Keratinocyte (primary cell): ENCODE results near the gene TYROBP. TPM values are rescaled to one million over a fixed set of nuclear protein-coding genes. Genes with fewer than 3 reads are reported as not detected.

Experiments used
- DNase-seq: peaks from one replicate; pipeline ENCODE4 v3.0.0-alpha.2; 2011; ENCODE audit warnings: low read depth, missing footprints, low spot score
- FAIRE-seq: peaks from 2 replicates; lab custom pipeline; 2011; peaks lifted over from hg19 to GRCh38; lab: Jason Lieb, UNC
- H2AFZ ChIP-seq: 2 replicates; pipeline ENCODE4 v1.6.0; 2012; ENCODE audit warnings: low read length, control low read depth, inconsistent platforms; ENCODE audit not compliant: control insufficient read depth
- H3K27ac ChIP-seq: 2 replicates; pipeline ENCODE4 v1.5.1; 2011; ENCODE audit warnings: low read length; ENCODE audit not compliant: control insufficient read depth, insufficient read depth
- H3K27me3 ChIP-seq: 3 replicates; pipeline ENCODE4 v1.6.0; 2011; ENCODE audit warnings: low read length; ENCODE audit not compliant: control insufficient read depth, insufficient read depth; ENCODE audit errors: extremely low read depth
- H3K36me3 ChIP-seq, 2 experiments: 2 replicates in 1 of 2; 3 replicates in 1 of 2; pipeline ENCODE4 v1.5.1; 2011; ENCODE audit warnings: low read length in 2 of 2, mild to moderate bottlenecking in 1 of 2; ENCODE audit not compliant: control insufficient read depth in 2 of 2, insufficient read depth in 2 of 2; ENCODE audit errors: extremely low read depth in 1 of 2
- H3K4me1 ChIP-seq: 3 replicates; pipeline ENCODE4 v1.5.1; 2011; ENCODE audit warnings: low read length; ENCODE audit not compliant: control insufficient read depth, insufficient read depth; ENCODE audit errors: extremely low read depth
- H3K4me2 ChIP-seq: 3 replicates; pipeline ENCODE4 v1.6.0; 2011; ENCODE audit warnings: low read depth, low read length; ENCODE audit not compliant: control insufficient read depth, insufficient read depth; ENCODE audit errors: extremely low read depth
- H3K4me3 ChIP-seq, 3 experiments: fragments of 200-600 bp in 1 of 3; sonication (generic) in 1 of 3; 2 replicates in 2 of 3; 3 replicates in 1 of 3; pipeline ENCODE4 v1.5.1; 2011 to 2016; ENCODE audit warnings: low read length in 3 of 3, mild to moderate bottlenecking in 3 of 3, control low read depth in 2 of 3, inconsistent platforms in 1 of 3, low read depth in 1 of 3, mixed read lengths in 1 of 3, mixed run types in 1 of 3, moderate library complexity in 1 of 3; ENCODE audit not compliant: control insufficient read depth in 2 of 3, insufficient read depth in 2 of 3; ENCODE audit errors: extremely low read depth in 1 of 3
- H3K79me2 ChIP-seq: 2 replicates; pipeline ENCODE4 v1.6.0; 2012; ENCODE audit warnings: low read length; ENCODE audit not compliant: control insufficient read depth, insufficient read depth
- H3K9ac ChIP-seq: 3 replicates; pipeline ENCODE4 v1.6.0; 2011; ENCODE audit warnings: low read length; ENCODE audit not compliant: control insufficient read depth, insufficient read depth; ENCODE audit errors: extremely low read depth
- H3K9me1 ChIP-seq: 3 replicates; pipeline ENCODE4 v1.6.0; 2011; ENCODE audit warnings: low read length; ENCODE audit not compliant: control insufficient read depth, insufficient read depth; ENCODE audit errors: extremely low read depth
- H3K9me3 ChIP-seq: 2 replicates; pipeline ENCODE4 v1.5.1; 2012; ENCODE audit warnings: low read depth, low read length; ENCODE audit not compliant: control insufficient read depth
- H4K20me1 ChIP-seq: 3 replicates; pipeline ENCODE4 v1.6.0; 2011; ENCODE audit warnings: low read length; ENCODE audit not compliant: control insufficient read depth, insufficient read depth; ENCODE audit errors: extremely low read depth
- CTCF ChIP-seq, 3 experiments: IDR thresholded peaks in 1 of 3; conservative IDR thresholded peaks in 1 of 3; optimal IDR thresholded peaks in 1 of 3; 2 replicates in 2 of 3; 3 replicates in 1 of 3; pipeline versions ENCODE3 to v1.5.1; 2011; ENCODE audit warnings: low read length in 3 of 3, mild to moderate bottlenecking in 3 of 3, moderate library complexity in 2 of 3, control low read depth in 1 of 3, inconsistent platforms in 1 of 3; ENCODE audit not compliant: insufficient read depth in 2 of 3; ENCODE audit errors: extremely low read depth in 1 of 3
- EZH2 ChIP-seq: IDR thresholded peaks from one replicate; pipeline ENCODE4 v1.6.1; 2012; ENCODE audit warnings: inconsistent platforms, mild to moderate bottlenecking, low read length, moderate library complexity
- dilution Hi-C: fragments of 300-500 bp; cut with MboI; formaldehyde crosslinking; loops from one replicate; pipeline ENCODE4 v1.7.0; 2020; ENCODE audit warnings: low sequenced_read_pairs; ENCODE audit not compliant: extremely low pct_ligation_motif_present
- polyA plus RNA-seq, 5 experiments: library from polyadenylated mRNA; depleted of rRNA in 3 of 5; stranded (reverse) in 3 of 5; stranded (forward) in 1 of 5; unstranded in 1 of 5; fragments of >200 nt; gene quantifications; 1 replicate in 1 of 5; 2 replicates in 3 of 5; 3 replicates in 1 of 5; pipeline versions ENCODE4 v1.2.1 to v1.2.3, GENCODE V29; 2011 to 2012; ENCODE audit warnings: missing spikeins in 2 of 5, low read depth in 1 of 5, low replicate concordance in 1 of 5

The TYROBP gene
- polyA plus RNA-seq, 1 donor (not counting 4 experiments of a cell fraction or from before 2014, with no cell fraction given), result not detected

DNA sequence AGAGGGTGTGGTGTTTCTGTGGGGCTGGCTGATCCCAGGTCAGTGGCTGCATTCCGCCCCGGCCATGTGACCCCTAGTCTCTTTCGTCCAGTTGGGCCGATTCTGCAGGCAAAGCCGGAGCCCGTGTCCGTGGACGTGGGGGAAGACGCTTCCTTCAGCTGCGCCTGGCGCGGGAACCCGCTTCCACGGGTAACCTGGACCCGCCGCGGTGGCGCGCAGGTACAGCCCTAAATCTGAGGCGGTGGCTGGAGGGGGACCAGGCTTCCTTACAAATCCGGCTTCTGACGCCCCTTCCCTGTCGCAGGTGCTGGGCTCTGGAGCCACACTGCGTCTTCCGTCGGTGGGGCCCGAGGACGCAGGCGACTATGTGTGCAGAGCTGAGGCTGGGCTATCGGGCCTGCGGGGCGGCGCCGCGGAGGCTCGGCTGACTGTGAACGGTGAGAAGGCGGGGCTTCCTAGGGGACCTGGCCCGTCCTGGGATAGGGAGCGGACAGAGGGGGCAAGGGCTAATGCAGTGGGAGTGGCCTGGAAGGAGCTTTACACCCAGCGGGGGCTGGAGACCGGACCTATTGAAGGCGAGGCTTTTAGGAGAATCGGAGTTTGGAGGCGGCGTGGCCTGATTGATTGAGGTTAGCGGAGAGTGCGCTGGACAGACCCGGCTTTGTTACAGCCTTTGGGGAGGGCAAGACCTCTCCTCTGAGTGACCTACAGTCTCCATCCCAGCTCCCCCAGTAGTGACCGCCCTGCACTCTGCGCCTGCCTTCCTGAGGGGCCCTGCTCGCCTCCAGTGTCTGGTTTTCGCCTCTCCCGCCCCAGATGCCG, 47.1 kb downstream of the TYROBP start:
- TF ChIP-seq CTCF (optimal IDR thresholded peaks at IDR 0.05 in 1 of 3, IDR thresholded peaks at IDR 0.05 in 1 of 3, conservative IDR thresholded peaks at IDR 0.05 in 1 of 3; ENCODE audit: extremely low read depth in 1 of 3, insufficient read depth in 2 of 3, low read length in 3 of 3) (no peak), EZH2 (no peak)
- DNase-seq, result no peak
- no peaks in the 10 kb centered on the region for H3K79me2 ChIP-seq
- no peak for FAIRE-seq
- no peaks in the 10 kb centered on the region for H3K9me3 ChIP-seq
- no peaks in the 10 kb centered on the region for H3K9me1 ChIP-seq
- no peaks in the 10 kb centered on the region for H3K4me1 ChIP-seq
- H4K20me1 ChIP-seq, result no peaks in the 10 kb centered on the region
- no peak overlapping the region for H3K27ac ChIP-seq
- H3K4me3 ChIP-seq, result no peak overlapping the region
- H3K4me2 ChIP-seq, result no peak overlapping the region
- no peak overlapping the region for H2AFZ ChIP-seq
- H3K36me3 ChIP-seq, result no peaks in the 10 kb centered on the region
- no peak overlapping the region for H3K9ac ChIP-seq
- dilution Hi-C loops, result no loop called here
- H3K27me3 ChIP-seq, result peaks cover 35% of the 10 kb centered on the region

DNA sequence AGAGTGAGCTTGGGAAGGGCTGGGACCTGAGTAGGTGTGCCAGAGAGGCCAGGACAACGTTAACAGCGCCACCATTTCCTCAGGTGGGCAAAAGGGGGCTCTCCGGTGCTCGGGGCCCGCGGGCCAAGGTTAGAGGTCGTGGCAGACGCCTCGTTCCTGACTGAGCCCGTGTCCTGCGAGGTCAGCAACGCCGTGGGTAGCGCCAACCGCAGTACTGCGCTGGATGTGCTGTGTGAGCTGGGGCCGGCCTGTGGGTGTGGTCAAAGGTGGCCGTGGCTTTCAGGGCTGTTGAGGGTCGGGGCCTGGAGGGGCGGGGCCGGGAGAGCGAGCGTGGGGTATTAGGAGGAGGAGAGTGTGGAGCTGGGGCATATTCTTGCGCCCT, 47.7 kb downstream of the TYROBP start:
- FAIRE-seq, result no peak
- dilution Hi-C loops, result no loop called here

More for the DNA sequence above, 47.7 kb downstream of the TYROBP start:
- Histone ChIP-seq H3K4me3 (no peak overlapping the region), H3K4me1 (no peaks in the 10 kb centered on the region), H2AFZ (no peak overlapping the region), H3K79me2 (no peaks in the 10 kb centered on the region), H3K9me1 (no peaks in the 10 kb centered on the region), H3K9ac (no peak overlapping the region), H3K27ac (no peak overlapping the region), H3K4me2 (no peak overlapping the region), H4K20me1 (no peaks in the 10 kb centered on the region), H3K27me3 (peaks cover 41% of the 10 kb centered on the region), H3K9me3 (no peaks in the 10 kb centered on the region), H3K36me3 (no peaks in the 10 kb centered on the region)
- DNase-seq, result no peak
- TF ChIP-seq EZH2 (no peak), CTCF (optimal IDR thresholded peaks at IDR 0.05 in 1 of 3, IDR thresholded peaks at IDR 0.05 in 1 of 3, conservative IDR thresholded peaks at IDR 0.05 in 1 of 3; ENCODE audit: extremely low read depth in 1 of 3, insufficient read depth in 2 of 3, low read length in 3 of 3) (no peak)
